NT2/D1 (cell line): Measurements from ENCODE around the gene MT1M.

ENCODE experiments used
- SUZ12 ChIP-seq: IDR thresholded peaks from 2 replicates; pipeline ENCODE4 v1.6.1; 2011; ENCODE audit not compliant: insufficient read length, insufficient read depth; ENCODE audit errors: extremely low read depth
- YY1 ChIP-seq: IDR thresholded peaks from 2 replicates; pipeline ENCODE4 v1.6.1; 2011; ENCODE audit not compliant: insufficient read length, insufficient read depth
- ZNF274 ChIP-seq: IDR thresholded peaks from 2 replicates; pipeline ENCODE4 v1.6.1; 2011; ENCODE audit warnings: mild to moderate bottlenecking, low read depth, low read length

GRCh38 chr16:56640076-56640475 lies 7.6 kb downstream of the MT1M start:
- TF ChIP-seq YY1 (no peak), ZNF274 (no peak), SUZ12 (no peak)
